HG02759 (cell line): ENCODE data around the gene SLC25A42.
A peak's percentile ranks its signal among the peaks of the same experiment; 100 is the strongest.
"Not testable (repeated sequence)": the region's sequence is repeated elsewhere in the genome, so short reads cannot be mapped to it uniquely, and the experiment has no call there.

Experiments used
- ATAC-seq: cut with Tn5 transposase; IDR thresholded peaks from one replicate; pipeline ENCODE4 v1.9.1; 2021; ENCODE audit warnings: mild to moderate bottlenecking, moderate library complexity; ENCODE audit not compliant: unreplicated experiment

SLC25A42 gene

GRCh38 chr19:19063183-19064097 lies at the start of gene SLC25A42:
Gene SLC25A42, plus strand, starts transcription at chr19:19063994. Its CDS starts 32,131 bp downstream, at chr19:19096125.
- ATAC-seq = peak; percentile 89

GRCh38 chr19:19021115-19021514 lies 42.7 kb upstream of the SLC25A42 start:
- ATAC-seq = no peak

GRCh38 chr19:19022380-19022961 lies 41.3 kb upstream of the SLC25A42 start:
- ATAC-seq = no peak

- ATAC-seq = not testable (repeated sequence)
Measured at GRCh38 chr19:19023376-19023775, 40.4 kb upstream of the SLC25A42 start.

- no peak for ATAC-seq
Measured at GRCh38 chr19:19025861-19026260, 37.9 kb upstream of the SLC25A42 start.

GRCh38 chr19:19026299-19026971 lies 37.4 kb upstream of the SLC25A42 start:
- no peak for ATAC-seq

GRCh38 chr19:19027228-19027627 lies 36.6 kb upstream of the SLC25A42 start:
- no peak for ATAC-seq

- ATAC-seq = no peak
Measured at GRCh38 chr19:19028526-19028925, 35.3 kb upstream of the SLC25A42 start.

GRCh38 chr19:19031891-19032290 lies 31.9 kb upstream of the SLC25A42 start:
- ATAC-seq = no peak

GRCh38 chr19:19032420-19033175 lies 31.2 kb upstream of the SLC25A42 start:
- peak; percentile 37 for ATAC-seq

- peak; percentile 29 for ATAC-seq
Measured at GRCh38 chr19:19033176-19033425, 30.7 kb upstream of the SLC25A42 start.

- ATAC-seq = peak; percentile 74
Measured at GRCh38 chr19:19033426-19034203, 30.2 kb upstream of the SLC25A42 start, which contains the start of the genes ARMC6 and SUGP2. Gene ARMC6, plus strand, starts transcription at chr19:19033603. Its CDS starts 607 bp downstream, at chr19:19034210. Gene SUGP2, minus strand, starts transcription at chr19:19033517. Its CDS starts 2,446 bp downstream, at chr19:19031071.

- peak; percentile 39 for ATAC-seq
Measured at GRCh38 chr19:19034204-19034624, 29.6 kb upstream of the SLC25A42 start.

GRCh38 chr19:19039901-19040300 lies 23.9 kb upstream of the SLC25A42 start:
- ATAC-seq = no peak

- ATAC-seq = no peak
Measured at GRCh38 chr19:19040417-19040816, 23.4 kb upstream of the SLC25A42 start.

- ATAC-seq = no peak
Measured at GRCh38 chr19:19042732-19043280, 21.0 kb upstream of the SLC25A42 start.

GRCh38 chr19:19043481-19043880 lies 20.3 kb upstream of the SLC25A42 start:
- no peak for ATAC-seq

- no peak for ATAC-seq
Measured at GRCh38 chr19:19043881-19044280, 19.9 kb upstream of the SLC25A42 start.

GRCh38 chr19:19049406-19049805 lies 14.4 kb upstream of the SLC25A42 start:
- ATAC-seq = no peak

- ATAC-seq = no peak
Measured at GRCh38 chr19:19050104-19050503, 13.7 kb upstream of the SLC25A42 start.
